CD4-positive, alpha-beta T cell treated with Interferon alpha-2 for 1 hour (primary cell): ENCODE measurements around the gene HLX.
A peak's percentile ranks its signal among the peaks of the same experiment; 100 is the strongest.

ENCODE experiments used
- DNase-seq, 2 donors: peaks; one replicate each; pipeline ENCODE4 v3.0.0-alpha.2; 2020 to 2022

Gene HLX

DNA sequence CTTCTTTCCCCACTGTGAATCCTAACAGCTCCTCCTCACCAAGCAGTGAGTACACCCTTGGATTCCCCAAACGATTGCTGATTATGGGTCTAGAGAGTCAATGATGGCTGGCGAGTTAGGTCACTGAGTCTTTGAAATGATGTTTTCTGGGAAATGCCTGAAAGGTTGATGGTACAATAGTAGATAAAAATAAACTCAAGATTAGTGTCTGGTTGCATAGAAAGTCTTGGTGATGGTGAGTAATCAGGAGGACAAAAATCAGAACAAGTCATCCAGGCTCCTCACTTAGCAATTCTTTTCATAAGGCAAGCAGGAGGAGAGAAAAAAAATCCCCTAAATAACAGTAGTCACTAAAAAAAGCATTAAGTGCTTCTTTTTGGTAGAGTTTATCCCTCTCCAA, 22.6 kb downstream of the HLX start:
- no peak for DNase-seq

DNA sequence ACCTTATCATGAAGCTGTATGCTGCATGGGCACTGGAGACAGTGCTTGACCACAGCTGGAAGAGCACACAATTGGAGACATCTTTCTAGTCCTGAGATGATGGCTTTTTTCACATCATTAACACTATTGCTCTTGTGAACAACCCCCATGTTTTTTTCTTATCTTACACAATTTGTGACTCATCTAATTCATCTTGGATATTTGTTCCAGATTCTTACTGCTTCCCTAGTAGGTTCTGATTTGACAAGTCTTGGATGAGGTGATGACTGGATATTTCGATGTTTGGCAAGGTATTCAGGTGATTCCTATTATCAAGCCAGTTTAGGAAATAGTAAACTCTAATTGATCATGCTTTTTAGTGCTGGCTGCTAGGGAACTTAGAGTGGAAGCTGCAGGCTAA, 23.7 kb downstream of the HLX start:
- no peak for DNase-seq

DNA sequence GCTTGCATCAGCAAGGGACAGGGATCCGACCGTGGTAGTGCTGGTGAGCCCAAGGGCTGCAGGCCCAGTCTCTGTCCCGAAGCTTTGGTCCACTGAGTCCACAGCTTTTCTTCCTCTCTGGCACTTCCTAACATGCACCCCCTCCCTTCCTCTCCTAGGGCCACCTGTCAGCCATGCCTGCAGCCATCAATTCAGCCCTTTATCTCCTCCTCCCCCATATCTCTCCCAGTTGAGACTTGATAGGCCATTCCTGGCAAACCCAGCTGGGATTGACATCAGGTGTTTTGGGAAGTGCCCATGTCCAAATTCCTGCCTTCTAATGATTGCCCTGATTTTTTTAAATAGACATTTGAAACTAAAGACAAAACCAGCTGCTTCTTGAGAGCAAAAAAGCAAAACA, 25.6 kb downstream of the HLX start:
- DNase-seq, result no peak

DNA sequence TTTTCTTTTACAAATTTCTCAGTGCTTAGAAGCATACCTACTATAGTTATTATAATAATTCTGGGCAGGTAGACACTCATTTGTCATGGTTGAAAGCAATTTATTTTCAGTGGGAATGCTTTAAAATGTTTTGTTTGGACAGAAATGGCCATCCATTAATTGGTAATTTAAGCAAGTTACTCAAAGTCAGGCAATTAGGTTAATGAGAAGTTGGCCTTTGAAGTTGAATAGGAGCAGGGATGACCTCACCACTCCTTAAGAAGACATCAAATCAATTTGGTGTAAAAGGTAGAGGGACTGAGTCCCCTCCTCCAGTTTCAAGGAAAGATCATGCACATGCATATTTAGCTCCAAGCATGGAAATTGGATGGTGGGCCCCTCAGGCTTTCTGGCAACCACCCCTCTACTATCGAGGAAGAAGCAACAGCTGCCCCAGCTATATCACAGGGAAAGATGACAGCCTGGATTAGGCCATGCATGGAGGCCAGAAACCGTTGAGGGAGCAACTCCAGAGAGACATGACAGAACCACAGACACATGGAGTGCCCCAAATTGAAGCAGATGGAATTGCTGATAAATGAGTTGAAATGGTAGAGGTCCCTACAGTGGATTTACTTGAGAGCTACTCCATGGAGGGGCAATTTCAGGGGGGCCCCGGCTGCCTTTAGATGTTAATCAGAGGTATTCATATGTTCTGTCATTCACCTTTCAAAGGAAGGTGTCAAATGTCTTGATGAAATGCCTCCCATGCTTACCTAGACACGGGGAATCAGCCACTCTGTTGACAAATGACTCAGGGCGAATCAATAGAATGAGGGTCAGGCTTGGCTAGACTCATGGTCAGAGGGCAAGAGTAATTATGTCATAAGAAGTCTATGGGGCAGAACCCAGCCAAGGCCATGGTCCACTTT, 26.7 kb downstream of the HLX start:
- DNase-seq, result no peak

DNA sequence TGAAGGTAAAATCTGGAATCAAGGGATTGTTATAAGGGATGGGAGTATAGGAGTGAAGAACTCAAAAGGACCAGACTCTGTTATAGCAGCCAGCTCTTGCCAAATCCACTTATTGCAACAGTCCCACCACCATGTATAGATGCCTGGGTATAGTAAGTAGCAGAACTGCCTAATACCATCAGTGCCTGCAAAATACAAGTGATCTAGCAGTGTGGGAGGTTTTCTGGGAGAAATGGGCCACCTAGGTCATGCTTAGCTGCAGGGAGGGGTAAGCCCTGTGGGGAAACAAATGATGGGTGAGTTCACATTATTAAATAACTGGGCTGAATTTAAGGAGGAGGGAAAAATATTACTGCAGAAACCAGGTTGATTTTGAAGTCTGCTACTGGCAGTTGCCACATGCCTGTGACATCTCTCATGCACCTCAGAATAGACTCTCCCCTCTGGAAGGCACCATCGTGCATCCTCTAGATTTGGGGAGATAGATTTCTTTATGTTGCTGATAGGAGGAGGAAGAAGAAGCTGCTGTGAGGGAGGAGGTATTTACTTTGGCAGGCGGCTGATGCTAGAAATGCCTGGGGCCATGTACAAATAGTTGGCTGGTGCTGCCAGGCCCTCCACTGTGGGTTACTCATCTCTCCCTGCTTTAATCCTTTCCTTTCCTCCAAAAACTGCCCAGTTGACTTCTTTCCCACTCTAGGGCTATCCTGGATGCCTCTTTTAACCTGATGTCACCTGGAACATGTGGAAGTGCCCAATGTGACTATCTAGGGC, 27.5 kb downstream of the HLX start:
- DNase-seq, result no peak

DNA sequence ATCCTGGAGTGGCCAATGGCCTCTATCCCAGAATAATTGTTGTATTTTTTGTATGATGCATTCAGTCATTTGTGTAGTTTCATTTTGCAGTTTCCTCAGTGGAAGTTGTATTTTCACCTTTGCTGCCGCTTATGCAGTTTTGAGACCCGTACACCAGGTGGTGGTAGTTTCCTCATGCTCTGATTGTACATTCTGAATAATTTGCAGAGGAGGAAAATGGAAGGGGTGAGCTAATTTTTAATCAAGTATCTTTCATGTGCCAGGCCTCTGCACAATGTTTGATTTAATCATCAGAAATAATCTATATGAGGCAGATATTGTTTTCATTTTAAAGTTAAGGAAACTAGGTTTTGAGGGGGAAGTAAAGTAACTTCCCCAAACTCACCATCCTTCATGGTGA, 29.5 kb downstream of the HLX start:
- DNase-seq, result no peak

DNA sequence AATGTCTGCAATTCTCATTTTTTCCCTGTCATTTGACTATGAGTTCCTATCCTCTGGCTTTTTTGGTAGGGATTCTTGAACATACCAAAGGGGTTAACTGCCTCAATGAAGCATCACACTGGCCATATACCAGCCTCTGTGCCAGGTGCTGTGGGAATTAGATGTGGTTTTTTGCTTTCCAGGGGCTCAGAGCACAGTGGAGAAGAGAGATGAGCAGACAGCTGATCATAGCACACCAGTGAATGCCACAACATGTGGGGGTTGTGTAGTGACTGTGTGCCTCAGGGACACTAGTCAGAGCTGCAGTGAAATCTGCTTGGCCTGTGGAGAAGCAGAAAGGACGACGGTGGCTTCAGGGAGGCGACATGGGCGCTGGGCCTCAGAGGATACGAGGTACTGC, 30.8 kb downstream of the HLX start:
- DNase-seq, result no peak

DNA sequence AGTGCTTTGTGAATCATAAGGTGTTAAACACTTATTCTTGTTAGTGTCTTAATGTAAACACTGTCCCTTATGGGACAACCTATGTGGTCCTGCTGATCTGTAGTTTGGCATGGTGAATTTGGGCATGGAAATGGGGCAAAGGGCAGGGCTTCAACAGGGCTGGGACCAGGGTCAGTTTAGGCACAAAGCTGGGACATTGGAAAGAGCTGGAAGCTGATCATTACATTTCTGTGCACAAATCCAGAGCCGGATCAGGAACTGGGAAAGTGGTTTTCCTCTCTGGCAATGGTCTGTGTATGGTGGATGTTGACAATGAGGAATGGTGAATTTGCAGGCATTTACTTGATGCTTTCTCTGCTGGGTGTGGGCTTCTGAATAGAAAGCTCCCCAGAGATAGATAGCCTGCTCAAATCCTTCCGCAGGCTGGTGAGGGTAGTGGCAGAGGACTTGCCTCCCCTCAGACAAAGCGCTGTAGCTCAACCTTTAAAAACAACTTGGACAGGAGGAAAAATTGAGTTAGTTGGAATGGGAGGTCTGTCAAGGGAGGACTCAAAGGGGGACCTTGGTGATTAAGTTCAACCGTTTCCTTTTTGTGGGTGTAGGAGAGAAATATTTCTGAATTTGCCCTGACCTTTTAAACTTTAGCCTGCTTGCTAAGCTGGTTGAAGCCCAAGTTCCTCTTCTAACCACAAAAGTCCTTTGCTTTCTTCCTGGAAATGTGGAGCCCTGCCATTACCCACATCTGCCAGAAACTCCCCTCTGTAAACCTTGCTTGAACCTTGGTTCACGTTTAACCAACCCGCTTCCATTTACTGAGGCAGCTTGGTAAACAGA, 35.3 kb downstream of the HLX start:
- DNase-seq, result peak; percentile 10 to 22

DNA sequence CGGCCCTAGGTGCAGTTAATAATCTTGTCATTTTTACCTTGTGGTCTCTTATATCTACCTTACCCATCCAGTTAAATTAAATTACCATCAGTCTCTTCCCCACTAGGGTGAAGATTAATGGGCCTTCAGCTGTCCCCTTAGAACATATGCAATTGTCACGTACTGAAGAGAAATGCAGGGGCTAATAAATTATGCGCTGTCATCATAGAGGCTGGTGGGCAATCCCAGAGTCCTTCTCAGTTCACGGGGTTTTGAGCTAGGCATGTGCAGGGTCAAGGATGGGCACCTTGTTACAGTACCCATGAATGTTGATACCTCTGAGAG, 35.8 kb downstream of the HLX start:
- DNase-seq, result no peak

DNA sequence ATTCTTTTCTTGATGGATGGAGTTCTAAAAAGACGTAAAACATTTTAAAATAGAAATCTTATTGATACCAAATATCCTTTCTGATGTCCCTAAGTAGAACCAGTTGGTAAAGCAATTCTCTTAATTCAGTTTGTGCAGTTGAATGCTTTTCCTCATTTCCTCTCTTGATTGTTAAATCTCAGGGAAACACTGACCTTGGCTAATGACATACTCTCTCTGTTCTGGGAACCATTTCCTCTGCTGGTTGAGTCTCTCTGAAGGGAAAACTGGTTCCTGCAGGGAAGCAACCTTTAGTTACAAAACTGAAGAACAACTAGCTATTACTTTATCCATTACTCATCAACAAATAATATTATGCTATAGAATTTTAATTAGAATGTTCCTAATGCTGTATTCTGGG, 36.7 kb downstream of the HLX start:
- no peak for DNase-seq

DNA sequence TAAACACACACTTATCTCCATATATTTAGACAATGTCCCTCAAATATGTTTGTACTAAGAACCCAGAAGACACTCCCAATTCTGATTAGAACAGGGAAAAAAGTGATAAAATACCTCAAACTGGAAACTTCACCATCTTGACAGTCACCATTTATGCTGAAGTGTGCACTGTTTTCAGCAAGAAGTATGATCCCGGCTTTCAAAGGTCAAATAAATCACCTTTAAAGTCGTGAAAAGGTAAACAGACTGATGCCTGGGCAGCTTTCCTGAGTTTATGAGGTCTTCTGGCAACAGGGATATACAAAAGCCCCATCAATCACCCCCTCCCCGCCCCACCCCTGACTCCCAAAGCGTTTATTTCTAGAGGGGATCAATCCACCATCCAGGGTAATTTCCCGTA, 37.9 kb downstream of the HLX start:
- no peak for DNase-seq

DNA sequence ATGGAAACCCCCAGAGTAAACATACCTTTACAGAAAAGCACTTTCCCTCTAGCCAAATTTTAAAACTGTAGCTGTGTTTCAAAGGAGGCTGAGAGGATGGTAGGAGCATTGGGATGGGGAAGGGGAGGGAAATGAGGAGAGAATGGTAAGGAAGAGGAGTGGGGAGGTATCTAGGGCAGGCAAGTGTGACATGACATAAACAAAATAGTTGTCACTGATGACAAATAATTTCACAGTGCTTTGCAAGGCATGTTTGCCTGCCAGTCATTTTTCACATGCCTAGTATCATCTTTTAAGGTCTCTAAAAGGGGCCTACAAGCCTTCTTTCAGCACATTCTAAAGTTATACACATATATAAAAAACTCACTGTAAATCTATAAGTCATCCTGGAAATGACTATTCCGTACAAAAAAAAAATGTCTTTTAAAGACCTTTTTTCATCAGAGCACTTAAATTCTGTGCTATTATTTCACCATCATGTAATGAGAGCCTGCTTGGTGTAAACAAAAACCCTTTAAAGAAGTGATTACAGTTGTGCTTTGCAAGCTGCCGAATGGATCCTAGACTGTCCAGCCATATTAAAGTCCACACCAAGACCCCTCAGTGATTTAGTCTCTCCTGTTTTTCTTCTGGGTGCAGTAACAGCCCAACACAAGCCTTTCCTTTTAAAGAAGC, 38.4 kb downstream of the HLX start:
- no peak for DNase-seq

DNA sequence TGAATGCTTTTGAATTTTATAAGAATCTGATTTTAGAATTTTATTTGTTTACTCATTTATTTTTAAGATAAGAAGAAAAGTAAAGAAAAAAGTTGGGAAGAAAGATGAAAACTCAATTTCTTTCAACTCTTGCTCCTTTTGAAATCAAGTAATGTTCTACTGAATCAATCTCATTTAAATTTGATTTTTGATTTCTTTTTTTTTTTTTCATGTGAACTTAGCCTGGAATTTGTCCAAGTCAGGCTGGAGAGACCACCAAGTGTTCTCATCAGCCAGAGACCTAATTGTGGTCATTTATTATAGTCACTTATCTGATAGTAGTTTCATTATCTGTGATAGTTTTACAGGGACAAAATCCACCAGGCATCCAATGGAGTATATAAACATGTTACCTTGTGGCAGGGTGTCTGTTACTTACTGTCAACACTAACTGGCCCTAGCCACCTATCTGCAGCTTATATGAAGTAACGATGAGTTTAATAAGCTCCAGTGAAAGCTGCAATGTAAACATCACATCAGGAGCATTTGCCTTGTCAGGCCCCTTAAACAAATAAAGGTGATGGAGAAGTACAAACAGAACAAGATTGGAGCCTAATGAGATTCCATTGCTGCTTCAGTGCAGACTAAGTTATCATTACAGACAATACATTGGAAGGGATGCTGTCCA, 39.2 kb downstream of the HLX start:
- DNase-seq, result no peak

DNA sequence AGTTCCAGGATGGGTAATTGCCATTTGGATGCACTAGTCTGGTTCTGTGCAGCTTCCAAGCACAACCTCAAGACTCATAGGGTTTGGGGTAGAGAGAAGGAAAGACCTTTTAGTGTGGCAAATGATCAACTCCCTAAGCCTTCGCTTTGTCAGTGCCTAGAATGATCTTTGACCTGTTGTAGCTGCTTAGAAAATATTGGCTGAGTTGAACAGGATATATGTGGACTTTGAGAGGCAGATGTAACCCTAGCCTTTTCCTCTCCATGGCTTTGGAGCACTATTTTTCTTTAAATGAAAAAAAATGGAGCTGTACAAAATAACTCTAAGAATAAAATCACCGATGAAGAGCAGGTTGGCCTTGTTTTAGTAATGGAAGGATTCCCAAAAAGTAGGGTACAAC, 41.7 kb downstream of the HLX start:
- DNase-seq, result no peak

DNA sequence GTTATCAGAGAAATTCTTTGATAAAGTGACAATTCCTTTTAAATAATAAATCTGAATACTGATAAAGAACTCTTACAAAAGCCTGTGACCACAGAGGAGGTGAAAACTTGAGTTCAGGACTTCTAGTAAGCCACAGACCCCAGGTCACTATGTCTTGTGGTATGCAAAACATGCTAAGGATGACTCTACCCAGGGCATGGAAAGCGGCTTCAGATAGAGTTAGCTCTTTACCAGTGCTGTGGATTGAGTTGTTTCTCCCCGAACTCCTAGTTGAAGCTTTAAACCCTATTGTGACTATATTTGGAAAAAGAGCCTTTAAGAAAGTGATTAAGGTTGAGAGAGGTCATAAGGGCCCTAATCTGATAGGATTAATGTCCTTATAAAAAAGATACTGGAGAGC, 42.3 kb downstream of the HLX start:
- no peak for DNase-seq

DNA sequence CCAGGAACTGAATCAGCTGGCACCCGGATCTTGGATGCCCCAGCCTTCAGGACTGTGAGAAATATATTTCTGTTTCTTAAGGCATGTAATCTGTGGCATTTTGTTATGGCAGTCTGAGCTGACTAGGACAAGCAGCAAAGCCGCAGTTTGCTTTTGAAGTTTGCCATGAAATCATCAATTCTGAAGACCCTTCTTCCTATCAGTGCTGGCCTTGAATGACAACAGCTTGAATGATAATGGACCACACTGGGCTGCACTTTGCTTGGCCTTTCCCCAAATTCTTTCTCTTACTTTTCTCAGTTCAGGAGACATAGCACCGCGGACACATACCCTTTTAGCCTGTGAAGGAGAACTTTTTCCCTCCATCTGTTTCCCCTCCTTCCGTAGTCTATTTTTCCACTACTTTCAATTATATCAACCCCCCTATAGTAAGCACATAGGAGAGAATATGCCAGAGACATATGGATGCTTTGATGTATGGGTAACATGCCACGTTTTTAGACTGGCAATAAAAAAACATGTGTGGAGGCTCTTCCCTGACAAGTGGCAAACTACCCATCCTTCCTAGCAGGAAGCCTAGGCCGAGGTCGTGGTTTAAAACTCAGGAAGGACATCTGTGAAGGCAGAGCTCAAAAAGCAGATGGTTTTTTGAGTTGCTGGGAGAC, 42.9 kb downstream of the HLX start:
- no peak for DNase-seq

DNA sequence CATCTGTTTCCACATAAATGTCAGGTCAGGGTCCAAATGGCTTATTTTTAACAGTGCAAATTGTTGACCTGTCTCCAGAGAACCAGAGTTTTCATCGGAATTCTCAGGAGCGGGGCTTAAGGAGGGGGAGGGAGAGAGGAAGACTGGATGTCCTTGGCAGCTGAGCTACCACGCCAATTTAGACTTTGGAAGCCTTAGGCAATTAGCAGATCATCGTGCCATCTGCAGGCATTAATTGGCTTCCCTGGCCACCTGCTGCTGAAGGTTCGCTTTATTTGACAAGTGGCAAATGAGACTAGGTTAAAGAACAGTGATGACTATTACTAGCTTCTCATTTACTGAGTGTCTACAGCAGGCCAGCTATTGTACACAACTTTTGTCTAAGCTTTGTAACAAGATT, 43.7 kb downstream of the HLX start:
- DNase-seq, result no peak

DNA sequence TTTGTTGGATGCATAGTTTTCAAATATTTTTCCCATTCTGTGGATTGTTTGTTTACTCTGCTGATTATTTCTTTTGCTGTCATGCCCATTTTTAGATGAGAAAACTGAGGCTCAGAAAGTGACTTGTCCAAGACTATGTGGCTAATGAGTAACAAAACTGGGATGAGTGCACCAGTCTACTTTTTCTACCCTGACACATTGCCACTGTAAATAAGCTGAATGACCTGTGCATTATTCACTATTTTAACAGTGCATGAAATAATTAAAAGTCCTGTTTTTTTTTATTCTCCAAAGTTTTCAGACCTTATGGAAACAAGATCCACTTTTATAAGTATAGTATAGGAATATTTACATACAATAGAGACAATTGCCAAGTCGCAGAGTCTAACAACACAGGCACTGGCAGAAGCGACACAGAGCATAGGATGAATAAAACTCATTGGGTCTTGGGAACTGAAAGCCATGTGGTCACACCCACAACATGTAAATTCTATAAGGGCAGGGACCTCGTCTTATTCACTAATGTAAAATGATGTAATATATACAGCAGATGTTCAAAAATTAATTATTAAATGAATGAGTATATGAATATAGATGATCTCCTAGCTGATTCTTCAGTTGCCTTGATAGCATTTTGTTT, 45.2 kb downstream of the HLX start:
- DNase-seq, result no peak

DNA sequence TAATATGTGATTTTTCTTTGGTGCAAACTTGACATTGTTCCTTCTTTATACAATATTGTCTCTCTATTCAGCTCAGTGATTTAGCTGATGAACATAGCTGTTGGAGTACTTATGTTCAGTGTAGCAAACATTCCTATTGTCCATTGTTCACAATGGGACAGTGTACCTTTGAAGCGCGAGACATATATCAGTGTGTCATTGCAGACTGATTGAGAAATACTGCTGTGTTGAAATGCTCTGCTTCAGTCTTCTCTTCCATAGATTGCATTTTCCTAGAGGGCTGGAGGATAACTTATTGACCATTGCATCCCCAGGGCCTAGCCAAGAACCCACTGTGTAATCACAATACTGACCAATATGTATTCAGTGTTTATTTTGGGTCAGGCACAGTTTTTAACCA, 46.5 kb downstream of the HLX start:
- DNase-seq, result no peak

DNA sequence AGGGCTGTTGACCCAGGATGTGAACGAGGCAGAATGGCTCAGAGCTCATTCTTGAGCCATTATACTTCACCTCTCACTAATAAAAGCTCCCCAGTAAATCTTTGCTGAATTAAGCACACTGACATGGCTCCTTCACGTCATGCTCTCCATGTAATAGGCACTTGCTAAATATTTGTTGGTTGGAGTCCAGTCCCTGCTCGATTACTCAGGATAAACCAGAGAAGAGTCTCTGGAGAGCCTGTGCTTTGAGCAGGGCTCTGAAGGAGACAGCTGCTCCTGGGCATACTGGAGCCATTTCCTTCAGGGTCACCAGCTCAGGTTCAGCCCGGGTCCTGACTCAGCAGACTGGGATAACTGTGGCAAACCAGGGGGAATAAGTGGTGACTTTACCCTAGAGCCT, 46.9 kb downstream of the HLX start:
- DNase-seq, result no peak

DNA sequence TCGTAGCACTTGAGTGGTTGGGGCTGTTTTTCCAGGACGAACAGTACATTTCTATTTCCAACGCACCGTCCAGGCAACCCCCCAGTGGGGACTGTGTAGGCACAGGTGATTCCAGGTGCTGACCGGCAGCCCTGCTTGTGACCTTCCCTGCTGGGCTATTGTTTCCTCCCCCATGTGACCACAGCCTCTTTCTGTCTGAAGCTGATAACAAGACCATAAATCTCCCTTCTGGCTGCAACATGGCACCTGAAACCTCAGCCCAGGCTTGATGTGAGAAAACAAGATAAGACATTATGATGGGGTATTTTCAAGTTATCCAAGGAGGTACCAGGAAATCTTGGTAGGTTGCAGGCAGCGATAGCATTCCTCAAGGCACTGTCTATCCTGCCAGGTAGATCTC, 48.2 kb downstream of the HLX start:
- DNase-seq, result no peak
